Peyer's patch (tissue), 4 donors: ENCODE results near the gene PRDX6. TPM values are rescaled to one million over a fixed set of nuclear protein-coding genes. Genes with fewer than 3 reads are reported as not detected.

Source experiments
- DNase-seq, 3 donors: peaks; one replicate each; pipeline ENCODE4 v3.0.0-alpha.2; 2017 to 2019
- H3K27ac ChIP-seq, 4 donors: fragments of 200-600 bp; sonication (generic); one replicate each; pipeline ENCODE4 v1.5.1; 2016 to 2019
- H3K27me3 ChIP-seq, 2 donors: fragments of 200-600 bp; sonication (generic); one replicate each; pipeline ENCODE4 v1.5.1; 2019
- H3K36me3 ChIP-seq, 3 donors: fragments of 200-600 bp; sonication (generic); one replicate each; pipeline ENCODE4 v1.5.1; 2016 to 2019
- H3K4me1 ChIP-seq, 4 donors: fragments of 200-600 bp; sonication (generic); one replicate each; pipeline ENCODE4 v1.5.1; 2016 to 2019
- H3K4me3 ChIP-seq, 4 donors: fragments of 200-600 bp; sonication (generic); 1 replicate in 3 of 4; 2 replicates in 1 of 4; pipeline ENCODE4 v1.5.1; 2016 to 2019; ENCODE audit warnings: mild to moderate bottlenecking in 1 of 4
- H3K9me3 ChIP-seq, 4 donors: fragments of 200-600 bp; sonication (generic); one replicate each; pipeline ENCODE4 v1.5.1; 2016 to 2019; ENCODE audit warnings: mild to moderate bottlenecking in 1 of 4
- POLR2A ChIP-seq, 2 donors: fragments of 450-650 bp; IDR thresholded peaks; one replicate each; pipeline ENCODE4 v1.5.1; 2017; ENCODE audit warnings: antibody characterized with exemption in 2 of 2, mild to moderate bottlenecking in 2 of 2, moderate library complexity in 2 of 2
- total RNA-seq, 4 donors: library from RNA; depleted of rRNA; stranded (reverse); fragments of >200 nt; gene quantifications; one replicate each; pipeline ENCODE4 v1.1.0, GENCODE V29; 2016
- TF ChIP-seq, protein P1 (sequence below), 6 experiments: fragments of 450-650 bp in 4 of 6; fragments of 200-600 bp in 2 of 6; sonication (generic) in 1 of 6; IDR thresholded peaks; one replicate each; pipeline ENCODE4 v1.5.1; 2017 to 2019; ENCODE audit warnings: antibody characterized with exemption in 6 of 6, mild to moderate bottlenecking in 3 of 6, moderate library complexity in 1 of 6

Gene PRDX6
- total RNA-seq, 4 donors from 2014 or later = 75.3 to 130 (median 108) TPM

DNA sequence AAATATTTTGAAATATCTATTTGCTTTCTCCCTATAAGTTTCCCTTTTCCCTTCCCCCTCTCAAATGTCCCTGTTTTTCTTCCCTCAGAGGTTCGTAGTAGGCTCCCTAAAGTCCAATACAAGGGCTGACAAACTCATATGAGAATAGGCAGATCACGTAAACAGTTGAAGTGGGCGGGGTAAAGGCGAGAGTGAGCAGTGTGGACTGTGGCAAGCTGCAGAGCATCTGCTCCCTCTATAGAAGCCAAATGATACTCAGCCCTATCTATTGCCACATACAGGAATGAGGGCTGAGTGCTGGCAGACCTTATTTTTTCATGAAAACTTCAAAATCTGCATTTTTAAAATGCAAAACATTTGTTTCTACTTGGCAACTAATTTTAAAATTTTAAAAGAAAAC lies 26.3 kb downstream of the PRDX6 start:
- TF ChIP-seq, protein P1, sequence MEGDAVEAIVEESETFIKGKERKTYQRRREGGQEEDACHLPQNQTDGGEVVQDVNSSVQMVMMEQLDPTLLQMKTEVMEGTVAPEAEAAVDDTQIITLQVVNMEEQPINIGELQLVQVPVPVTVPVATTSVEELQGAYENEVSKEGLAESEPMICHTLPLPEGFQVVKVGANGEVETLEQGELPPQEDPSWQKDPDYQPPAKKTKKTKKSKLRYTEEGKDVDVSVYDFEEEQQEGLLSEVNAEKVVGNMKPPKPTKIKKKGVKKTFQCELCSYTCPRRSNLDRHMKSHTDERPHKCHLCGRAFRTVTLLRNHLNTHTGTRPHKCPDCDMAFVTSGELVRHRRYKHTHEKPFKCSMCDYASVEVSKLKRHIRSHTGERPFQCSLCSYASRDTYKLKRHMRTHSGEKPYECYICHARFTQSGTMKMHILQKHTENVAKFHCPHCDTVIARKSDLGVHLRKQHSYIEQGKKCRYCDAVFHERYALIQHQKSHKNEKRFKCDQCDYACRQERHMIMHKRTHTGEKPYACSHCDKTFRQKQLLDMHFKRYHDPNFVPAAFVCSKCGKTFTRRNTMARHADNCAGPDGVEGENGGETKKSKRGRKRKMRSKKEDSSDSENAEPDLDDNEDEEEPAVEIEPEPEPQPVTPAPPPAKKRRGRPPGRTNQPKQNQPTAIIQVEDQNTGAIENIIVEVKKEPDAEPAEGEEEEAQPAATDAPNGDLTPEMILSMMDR (IDR thresholded peaks at IDR 0.05) = no peak
- TF ChIP-seq POLR2A (IDR thresholded peaks at IDR 0.05) = no peak
- Histone ChIP-seq H3K27me3 (no peaks in the 10 kb centered on the region), H3K36me3 (no peaks in the 10 kb centered on the region), H3K9me3 (no peaks in the 10 kb centered on the region), H3K4me1 (peaks cover 0 to 7% (median 0%) of the 10 kb centered on the region in 4 donors), H3K4me3 (no peak overlapping the region), H3K27ac (no peak overlapping the region)
- DNase-seq = no peak

DNA sequence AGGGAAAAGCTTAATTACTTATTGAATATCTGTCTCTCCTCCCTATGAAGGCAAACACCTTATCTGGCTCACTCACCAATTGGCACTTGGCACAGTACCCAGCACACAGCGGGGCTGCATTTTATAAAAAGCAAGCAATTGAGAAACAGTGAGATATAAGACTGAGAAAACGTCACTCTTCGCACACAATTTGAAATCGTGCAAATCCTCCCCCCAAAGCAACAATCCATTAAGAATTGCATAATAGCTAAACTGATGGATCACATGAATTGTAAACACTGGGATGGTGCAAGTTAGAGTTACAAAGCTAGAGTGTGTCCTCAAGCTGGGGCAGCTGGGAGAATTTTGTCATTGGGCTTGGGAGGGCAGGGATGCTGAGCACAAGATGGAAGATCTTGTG lies 27.1 kb downstream of the PRDX6 start:
- no peak for TF ChIP-seq POLR2A (IDR thresholded peaks at IDR 0.05)
- TF ChIP-seq, protein P1 (IDR thresholded peaks at IDR 0.05) = no peak
- Histone ChIP-seq H3K27me3 (no peaks in the 10 kb centered on the region), H3K36me3 (no peaks in the 10 kb centered on the region), H3K4me3 (no peak overlapping the region), H3K4me1 (peaks cover 0 to 7% (median 0%) of the 10 kb centered on the region in 4 donors), H3K27ac (no peak overlapping the region), H3K9me3 (no peaks in the 10 kb centered on the region)
- DNase-seq = no peak

DNA sequence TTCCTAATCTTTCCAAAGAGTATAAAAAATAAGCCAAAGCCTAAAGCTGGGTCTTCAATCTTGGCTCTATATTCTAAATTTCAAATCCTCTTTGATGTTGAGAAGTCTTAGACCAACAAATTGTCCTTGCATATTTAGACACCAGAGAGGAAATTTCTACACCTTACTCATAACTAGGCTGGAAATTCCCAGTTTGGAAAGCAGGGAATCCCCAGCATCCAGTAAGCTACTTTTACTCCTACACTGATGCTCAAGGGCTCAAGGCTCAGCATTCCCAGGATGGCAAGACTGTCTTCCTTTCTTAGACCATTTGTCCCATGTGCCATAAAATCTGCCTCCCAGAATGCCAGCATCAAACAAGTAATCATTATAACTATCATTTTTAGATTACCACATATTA lies 28.3 kb downstream of the PRDX6 start:
- TF ChIP-seq, protein P1 (IDR thresholded peaks at IDR 0.05) = no peak
- Histone ChIP-seq H3K27ac (no peak overlapping the region), H3K4me1 (peaks cover 0 to 7% (median 0%) of the 10 kb centered on the region in 4 donors)

DNA sequence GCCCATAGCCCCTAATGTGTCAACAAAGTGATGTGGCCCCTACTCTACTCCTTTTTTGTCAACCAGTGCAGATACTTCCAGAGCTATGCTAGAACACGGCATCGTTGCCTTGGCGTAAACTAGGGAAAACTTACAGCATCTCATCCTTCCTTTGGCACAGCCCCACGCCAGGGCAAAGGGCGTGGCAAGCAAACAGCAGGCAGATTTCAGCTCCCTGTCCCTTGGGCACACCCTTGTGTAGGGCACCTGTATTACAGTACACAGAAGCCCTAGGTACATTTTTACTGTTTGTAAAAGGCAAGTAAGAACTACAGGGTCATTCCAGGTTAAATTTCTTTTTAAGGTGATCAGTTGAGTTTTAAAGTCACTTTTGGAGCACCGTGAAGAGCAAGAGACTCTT lies 29.3 kb downstream of the PRDX6 start:
- Histone ChIP-seq H3K27me3 (no peaks in the 10 kb centered on the region), H3K36me3 (no peaks in the 10 kb centered on the region), H3K9me3 (no peaks in the 10 kb centered on the region), H3K27ac (no peak overlapping the region), H3K4me1 (peaks cover 0 to 7% (median 0%) of the 10 kb centered on the region in 4 donors), H3K4me3 (no peak overlapping the region)
- peak in 2 of 3 donors; percentile 71 to 74 for DNase-seq
- no peak for TF ChIP-seq POLR2A (IDR thresholded peaks at IDR 0.05)
- TF ChIP-seq, protein P1 (IDR thresholded peaks at IDR 0.05) = peak in 3 of 6 experiments; percentile 72 to 84 (median 72)

More for the DNA sequence above, 28.3 kb downstream of the PRDX6 start:
- Histone ChIP-seq H3K27me3 (no peaks in the 10 kb centered on the region), H3K36me3 (no peaks in the 10 kb centered on the region), H3K9me3 (no peaks in the 10 kb centered on the region), H3K4me3 (no peak overlapping the region)
- DNase-seq = no peak

DNA sequence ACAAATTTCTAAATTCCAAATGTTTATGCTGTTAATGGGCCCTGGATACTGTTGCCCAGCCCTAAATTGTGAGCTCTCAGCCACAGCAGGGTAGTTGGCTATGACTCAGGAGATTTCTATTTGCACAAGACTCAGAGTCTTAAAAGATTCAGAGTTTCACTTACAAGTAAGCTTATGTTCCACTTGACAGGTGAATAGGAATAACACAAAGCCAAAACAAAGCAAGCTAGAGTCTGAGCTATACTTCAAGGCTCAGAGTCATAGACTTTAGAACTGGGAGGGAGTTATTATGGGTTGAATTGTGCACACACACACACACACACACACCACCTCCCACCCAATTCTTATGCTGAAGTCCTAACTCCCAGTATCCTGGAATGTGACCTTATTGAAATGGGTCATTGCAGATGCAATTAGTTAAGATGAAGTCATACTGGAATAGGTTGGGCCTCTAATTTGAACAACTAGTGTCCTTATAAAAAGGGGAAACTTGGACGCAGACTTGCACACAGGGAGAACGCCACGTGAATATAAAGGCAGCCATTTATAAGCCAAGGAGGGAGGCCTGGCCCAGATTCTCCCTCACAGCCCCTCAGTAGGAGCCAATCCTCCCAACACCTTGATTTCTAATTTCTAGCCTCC lies 30.2 kb downstream of the PRDX6 start:
- DNase-seq = no peak
- no peak overlapping the region for H3K4me3 ChIP-seq
- no peak overlapping the region for H3K27ac ChIP-seq
- TF ChIP-seq, protein P1 (IDR thresholded peaks at IDR 0.05) = no peak
- no peak for TF ChIP-seq POLR2A (IDR thresholded peaks at IDR 0.05)
- H3K9me3 ChIP-seq = no peaks in the 10 kb centered on the region
- H3K27me3 ChIP-seq = no peaks in the 10 kb centered on the region
- peaks cover 0 to 7% (median 0%) of the 10 kb centered on the region in 4 donors for H3K4me1 ChIP-seq
- no peaks in the 10 kb centered on the region for H3K36me3 ChIP-seq
